Body of pancreas (tissue), 4 donors: Measurements from ENCODE around the gene SLC6A11. TPM values are rescaled to one million over a fixed set of nuclear protein-coding genes. Genes with fewer than 3 reads are reported as not detected.

Experiments
- ATAC-seq: fragments of 150-250 bp; one replicate; pipeline ENCODE4 v1.9.1; 2016
- DNase-seq, 4 donors: peaks; one replicate each; pipeline ENCODE4 v3.0.0-alpha.2; 2019
- H3K27ac ChIP-seq, 4 donors: fragments of 200-600 bp; sonication (generic); 1 replicate in 3 of 4; 2 replicates in 1 of 4; pipeline versions ENCODE4 v1.5.1 to v1.6.1; 2016 to 2019; ENCODE audit warnings: mild to moderate bottlenecking in 1 of 4, mixed read lengths in 1 of 4, moderate library complexity in 1 of 4
- H3K27me3 ChIP-seq, 2 donors: fragments of 200-600 bp; sonication (generic); one replicate each; pipeline ENCODE4 v1.6.0; 2016; ENCODE audit warnings: mild to moderate bottlenecking in 1 of 2
- H3K36me3 ChIP-seq, 2 donors: fragments of 200-600 bp; sonication (generic); replicated peaks in 1 of 2; 2 replicates each; pipeline ENCODE4 v1.5.1; 2016; ENCODE audit warnings: low read depth in 2 of 2; ENCODE audit not compliant: insufficient read depth in 1 of 2
- H3K4me1 ChIP-seq: fragments of 200-600 bp; sonication (generic); one replicate; pipeline ENCODE4 v1.6.0; 2016
- H3K4me3 ChIP-seq, 2 donors: fragments of 200-600 bp; sonication (generic); 1 replicate in 1 of 2; 2 replicates in 1 of 2; pipeline ENCODE4 v1.5.1; 2016 to 2019
- H3K9me3 ChIP-seq, 3 donors: fragments of 200-600 bp; sonication (generic); 1 replicate in 2 of 3; 2 replicates in 1 of 3; pipeline ENCODE4 v1.5.1; 2016
- POLR2A ChIP-seq, 3 donors: fragments of 450-650 bp; IDR thresholded peaks; one replicate each; pipeline ENCODE4 v1.6.1; 2016; ENCODE audit warnings: antibody characterized with exemption in 3 of 3, mild to moderate bottlenecking in 2 of 3
- WGBS, 2 donors: methylation state at CpG; one replicate each; pipeline ENCODE4 v1.1.5; 2017; 5-methylcytosine and 5-hydroxymethylcytosine counted together
- intact Hi-C: fragments of 100-400 bp; cut with DNase I; formaldehyde crosslinking; loops from one replicate; pipeline ENCODE4 v1.15.1; 2023
- total RNA-seq, 2 donors: library from RNA; depleted of rRNA; stranded (reverse); fragments of >200 nt; gene quantifications; one replicate each; pipeline ENCODE4 v1.1.0, GENCODE V29; 2016
- TF ChIP-seq, protein P1 (sequence below), 7 experiments: fragments of 450-650 bp in 4 of 7; fragments of 200-600 bp in 3 of 7; sonication (generic) in 3 of 7; IDR thresholded peaks; one replicate each; pipeline ENCODE4 v1.5.1; 2016 to 2019; ENCODE audit warnings: antibody characterized with exemption in 7 of 7

SLC6A11 gene
- total RNA-seq, 2 donors from 2014 or later = 0.52 TPM; not detected in 1

DNA sequence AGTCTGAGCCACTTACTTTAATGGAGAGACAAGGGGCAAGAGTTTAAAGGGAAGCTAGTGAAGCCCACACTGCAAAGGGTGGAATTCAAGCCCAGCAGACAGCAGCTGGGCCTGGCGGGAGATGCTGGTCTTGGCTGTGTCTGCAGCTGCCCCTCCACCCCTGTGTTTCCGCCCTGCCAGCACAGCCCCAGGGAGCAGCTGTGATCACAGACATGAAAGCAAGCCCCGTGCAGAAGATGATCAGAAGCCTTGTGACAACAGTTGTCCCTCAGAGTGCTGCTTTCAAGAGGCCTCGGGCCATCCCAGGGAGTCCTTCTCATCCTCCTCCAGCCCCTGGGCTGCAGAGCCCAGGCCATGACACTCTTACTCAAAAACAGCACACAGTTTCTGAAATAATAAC lies 152.4 kb downstream of the SLC6A11 start:
- H3K9me3 ChIP-seq = no peaks in the 10 kb centered on the region
- H3K36me3 ChIP-seq = no peaks in the 10 kb centered on the region
- intact Hi-C loops = no loop called here
- TF ChIP-seq, protein P1, sequence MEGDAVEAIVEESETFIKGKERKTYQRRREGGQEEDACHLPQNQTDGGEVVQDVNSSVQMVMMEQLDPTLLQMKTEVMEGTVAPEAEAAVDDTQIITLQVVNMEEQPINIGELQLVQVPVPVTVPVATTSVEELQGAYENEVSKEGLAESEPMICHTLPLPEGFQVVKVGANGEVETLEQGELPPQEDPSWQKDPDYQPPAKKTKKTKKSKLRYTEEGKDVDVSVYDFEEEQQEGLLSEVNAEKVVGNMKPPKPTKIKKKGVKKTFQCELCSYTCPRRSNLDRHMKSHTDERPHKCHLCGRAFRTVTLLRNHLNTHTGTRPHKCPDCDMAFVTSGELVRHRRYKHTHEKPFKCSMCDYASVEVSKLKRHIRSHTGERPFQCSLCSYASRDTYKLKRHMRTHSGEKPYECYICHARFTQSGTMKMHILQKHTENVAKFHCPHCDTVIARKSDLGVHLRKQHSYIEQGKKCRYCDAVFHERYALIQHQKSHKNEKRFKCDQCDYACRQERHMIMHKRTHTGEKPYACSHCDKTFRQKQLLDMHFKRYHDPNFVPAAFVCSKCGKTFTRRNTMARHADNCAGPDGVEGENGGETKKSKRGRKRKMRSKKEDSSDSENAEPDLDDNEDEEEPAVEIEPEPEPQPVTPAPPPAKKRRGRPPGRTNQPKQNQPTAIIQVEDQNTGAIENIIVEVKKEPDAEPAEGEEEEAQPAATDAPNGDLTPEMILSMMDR (IDR thresholded peaks at IDR 0.05) = no peak
- no peak for TF ChIP-seq POLR2A (IDR thresholded peaks at IDR 0.05)
- H3K4me1 ChIP-seq = no peaks in the 10 kb centered on the region
- no peak overlapping the region for H3K27ac ChIP-seq
- ATAC-seq (no peak), DNase-seq (no peak)
- WGBS, 2 donors = 47 to 48% methylated on average over 3 to 4 of the region's 4 CpGs
- H3K4me3 ChIP-seq = no peak overlapping the region
- H3K27me3 ChIP-seq = no peaks in the 10 kb centered on the region

DNA sequence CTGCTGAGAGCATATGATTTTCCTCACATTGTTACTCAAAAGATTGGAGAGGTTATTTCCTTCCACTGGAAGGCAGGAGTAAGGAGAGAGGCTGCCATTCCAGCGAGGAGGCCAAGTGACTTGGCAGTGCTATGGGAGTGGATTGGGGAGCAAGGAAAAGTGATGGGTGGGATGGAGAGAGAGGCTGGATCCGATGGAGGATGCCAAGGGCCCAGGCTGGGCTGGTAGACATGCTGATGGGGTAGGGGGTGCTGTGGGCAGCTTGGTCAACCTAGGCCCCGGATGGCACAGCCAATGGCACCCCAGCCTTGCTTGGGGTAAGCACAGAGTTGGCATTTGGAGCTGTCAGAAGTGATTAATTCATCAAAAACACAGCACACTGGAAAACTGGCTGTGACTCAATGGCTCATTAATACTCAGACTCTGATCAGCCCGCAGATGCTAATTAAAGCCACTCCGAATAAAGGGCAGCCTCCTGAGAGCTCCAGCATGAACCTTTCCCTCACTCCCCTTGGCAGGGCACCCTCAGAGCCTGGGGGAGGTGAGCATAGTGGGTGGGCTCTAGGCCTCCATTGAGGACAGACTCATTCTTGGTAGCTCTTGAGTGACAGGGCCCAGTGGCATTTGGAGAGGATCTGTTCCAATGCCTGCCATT lies 154.4 kb downstream of the SLC6A11 start:
- H3K36me3 ChIP-seq = no peaks in the 10 kb centered on the region
- intact Hi-C loops = no loop called here
- no peak for DNase-seq
- H3K9me3 ChIP-seq = no peaks in the 10 kb centered on the region
- ATAC-seq = no peak
- TF ChIP-seq POLR2A (IDR thresholded peaks at IDR 0.05) = no peak
- TF ChIP-seq, protein P1 (IDR thresholded peaks at IDR 0.05) = no peak
- no peak overlapping the region for H3K4me3 ChIP-seq
- no peak overlapping the region for H3K27ac ChIP-seq
- WGBS, 2 donors = 62 to 84% methylated on average over 5 of the region's 5 CpGs
- no peaks in the 10 kb centered on the region for H3K4me1 ChIP-seq
- no peaks in the 10 kb centered on the region for H3K27me3 ChIP-seq

DNA sequence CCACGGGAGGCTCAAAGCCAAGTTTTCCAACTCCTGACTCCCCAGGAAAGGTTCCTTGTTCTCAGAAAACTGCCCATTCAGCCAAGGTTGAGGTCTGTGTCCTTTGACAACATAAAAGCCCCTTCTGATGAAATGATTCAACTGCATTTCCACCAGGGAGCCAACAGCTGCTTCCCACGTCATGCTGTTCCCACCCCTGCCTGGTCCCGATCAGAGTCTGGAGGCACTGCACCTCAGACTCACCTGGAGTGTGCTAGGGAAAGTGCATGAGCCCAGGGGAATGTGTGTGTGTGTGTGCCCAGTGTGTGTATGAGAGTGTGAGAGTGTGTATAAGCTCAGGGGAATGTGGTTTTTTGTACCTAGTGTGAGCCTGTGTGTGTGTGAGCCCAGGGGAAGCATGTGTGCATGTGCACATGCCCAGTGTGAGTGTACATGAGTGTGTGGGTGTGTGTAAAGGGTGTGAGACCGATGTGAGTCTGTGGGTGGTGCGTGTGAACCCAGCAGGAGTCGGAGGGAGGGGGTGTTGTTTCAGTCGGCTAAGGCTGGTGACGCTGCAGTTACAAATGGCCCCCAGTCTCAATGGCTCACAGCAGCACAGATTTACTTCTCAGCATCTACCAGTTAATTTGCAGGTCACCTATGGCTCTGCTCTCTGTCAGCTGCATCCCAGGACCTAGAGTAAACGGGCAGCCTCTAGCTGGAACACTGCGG lies 156.2 kb downstream of the SLC6A11 start:
- no peak for ATAC-seq
- no peak for TF ChIP-seq POLR2A (IDR thresholded peaks at IDR 0.05)
- TF ChIP-seq, protein P1 (IDR thresholded peaks at IDR 0.05) = no peak
- intact Hi-C loops = no loop called here
- WGBS, 2 donors = 20 to 31% methylated on average over 8 to 10 of the region's 10 CpGs
- H3K27ac ChIP-seq = no peak overlapping the region
- no peaks in the 10 kb centered on the region for H3K9me3 ChIP-seq
- H3K4me3 ChIP-seq = no peak overlapping the region
- no peaks in the 10 kb centered on the region for H3K27me3 ChIP-seq
- no peak for DNase-seq
- no peaks in the 10 kb centered on the region for H3K36me3 ChIP-seq
- H3K4me1 ChIP-seq = no peaks in the 10 kb centered on the region

DNA sequence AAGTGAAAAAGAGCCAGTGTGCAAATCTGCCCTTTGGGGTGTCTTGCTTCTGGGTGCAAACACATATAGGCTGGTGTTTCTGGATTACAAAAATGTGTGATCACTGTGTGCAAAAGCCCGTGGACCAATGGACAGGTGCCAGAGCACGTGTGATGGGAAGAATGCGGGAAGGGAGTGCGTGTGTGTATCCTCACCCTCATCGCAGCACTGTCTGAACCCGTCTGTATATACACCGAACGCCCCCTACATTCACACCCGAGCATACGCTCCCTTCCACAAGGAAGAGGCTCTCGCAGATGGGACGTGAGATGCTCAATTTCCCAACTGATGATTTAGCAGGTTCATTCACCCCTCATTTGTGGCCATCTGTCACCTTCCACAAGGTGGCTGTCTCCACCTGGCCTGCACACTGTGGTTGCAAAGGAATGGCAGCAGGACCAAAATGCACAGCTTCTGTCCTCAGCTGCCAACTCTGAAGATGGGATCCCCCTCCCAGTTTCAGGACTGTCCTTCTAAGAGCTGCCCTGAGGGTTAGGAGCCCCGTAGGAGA lies 157.1 kb downstream of the SLC6A11 start:
- 64 to 65% methylated on average over 11 to 13 of the region's 13 CpGs for WGBS, 2 donors
- TF ChIP-seq, protein P1 (IDR thresholded peaks at IDR 0.05) = no peak
- no peak for TF ChIP-seq POLR2A (IDR thresholded peaks at IDR 0.05)
- no peak for DNase-seq
- no peaks in the 10 kb centered on the region for H3K36me3 ChIP-seq
- no peak for ATAC-seq
- H3K27me3 ChIP-seq = no peaks in the 10 kb centered on the region
- H3K9me3 ChIP-seq = no peaks in the 10 kb centered on the region
- H3K4me3 ChIP-seq = no peak overlapping the region
- no peaks in the 10 kb centered on the region for H3K4me1 ChIP-seq
- H3K27ac ChIP-seq = no peak overlapping the region
- intact Hi-C loops = no loop called here
